ENCODE results near the gene SHKBP1. TPM values are rescaled to one million over a fixed set of nuclear protein-coding genes. Genes with fewer than 3 reads are reported as not detected.
A peak's percentile ranks its signal among the peaks of the same experiment; 100 is the strongest.

SHKBP1 gene
- total and polyA plus RNA-seq, 9 of the 15 experiments (the other 6 are each of a cell fraction or from before 2014, with no cell fraction given): 1.2 to 58.1 (median 22.3) TPM

GRCh38 chr19:40599331-40599901 lies 22.7 kb downstream of the SHKBP1 start (continued):
- TF ChIP-seq, protein P1, sequence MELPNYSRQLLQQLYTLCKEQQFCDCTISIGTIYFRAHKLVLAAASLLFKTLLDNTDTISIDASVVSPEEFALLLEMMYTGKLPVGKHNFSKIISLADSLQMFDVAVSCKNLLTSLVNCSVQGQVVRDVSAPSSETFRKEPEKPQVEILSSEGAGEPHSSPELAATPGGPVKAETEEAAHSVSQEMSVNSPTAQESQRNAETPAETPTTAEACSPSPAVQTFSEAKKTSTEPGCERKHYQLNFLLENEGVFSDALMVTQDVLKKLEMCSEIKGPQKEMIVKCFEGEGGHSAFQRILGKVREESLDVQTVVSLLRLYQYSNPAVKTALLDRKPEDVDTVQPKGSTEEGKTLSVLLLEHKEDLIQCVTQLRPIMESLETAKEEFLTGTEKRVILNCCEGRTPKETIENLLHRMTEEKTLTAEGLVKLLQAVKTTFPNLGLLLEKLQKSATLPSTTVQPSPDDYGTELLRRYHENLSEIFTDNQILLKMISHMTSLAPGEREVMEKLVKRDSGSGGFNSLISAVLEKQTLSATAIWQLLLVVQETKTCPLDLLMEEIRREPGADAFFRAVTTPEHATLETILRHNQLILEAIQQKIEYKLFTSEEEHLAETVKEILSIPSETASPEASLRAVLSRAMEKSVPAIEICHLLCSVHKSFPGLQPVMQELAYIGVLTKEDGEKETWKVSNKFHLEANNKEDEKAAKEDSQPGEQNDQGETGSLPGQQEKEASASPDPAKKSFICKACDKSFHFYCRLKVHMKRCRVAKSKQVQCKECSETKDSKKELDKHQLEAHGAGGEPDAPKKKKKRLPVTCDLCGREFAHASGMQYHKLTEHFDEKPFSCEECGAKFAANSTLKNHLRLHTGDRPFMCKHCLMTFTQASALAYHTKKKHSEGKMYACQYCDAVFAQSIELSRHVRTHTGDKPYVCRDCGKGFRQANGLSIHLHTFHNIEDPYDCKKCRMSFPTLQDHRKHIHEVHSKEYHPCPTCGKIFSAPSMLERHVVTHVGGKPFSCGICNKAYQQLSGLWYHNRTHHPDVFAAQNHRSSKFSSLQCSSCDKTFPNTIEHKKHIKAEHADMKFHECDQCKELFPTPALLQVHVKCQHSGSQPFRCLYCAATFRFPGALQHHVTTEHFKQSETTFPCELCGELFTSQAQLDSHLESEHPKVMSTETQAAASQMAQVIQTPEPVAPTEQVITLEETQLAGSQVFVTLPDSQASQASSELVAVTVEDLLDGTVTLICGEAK (IDR thresholded peaks at IDR 0.05): 0 out of 2 replicates have a peak, but pooled peaks have one; percentile 42
- TF ChIP-seq, protein P1 (CRISPR knock-in tag; IDR thresholded peaks at IDR 0.05): no peak
- TF ChIP-seq ZNF507 (tag; conservative IDR thresholded peaks at IDR 0.05) (no peak), SAFB2 (IDR thresholded peaks at IDR 0.05; ENCODE audit: borderline replicate concordance, low read depth, low read length, severe bottlenecking) (no peak), SIN3B (IDR thresholded peaks at IDR 0.05; ENCODE audit: low read depth) (no peak), KDM4B (IDR thresholded peaks at IDR 0.05; ENCODE audit: borderline replicate concordance in 2 of 2, low read depth in 1 of 2) (no peak), ZNF324 (CRISPR knock-in tag; IDR thresholded peaks at IDR 0.05) (no peak), LEF1 (IDR thresholded peaks at IDR 0.05) (0 out of 2 replicates have a peak, but pooled peaks have one; percentile 16), TEAD1 (CRISPR knock-in tag; IDR thresholded peaks at IDR 0.05) (no peak), STAT5A (IDR thresholded peaks at IDR 0.05; ENCODE audit: borderline replicate concordance, low read length) (no peak), PBX2 (CRISPR knock-in tag; IDR thresholded peaks at IDR 0.05; ENCODE audit: low read depth) (no peak), PBX2 (tag; conservative IDR thresholded peaks at IDR 0.05; ENCODE audit: low read depth) (no peak), YY1 (IDR thresholded peaks at IDR 0.05; ENCODE audit: borderline replicate concordance in 1 of 3, control insufficient read depth in 1 of 3, extremely low read depth in 1 of 3, insufficient read depth in 3 of 3, insufficient read length in 1 of 3, insufficient replicate concordance in 2 of 3, low read depth in 1 of 3, low read length in 2 of 3) (no peak)
- TF ChIP-seq, protein P2, sequence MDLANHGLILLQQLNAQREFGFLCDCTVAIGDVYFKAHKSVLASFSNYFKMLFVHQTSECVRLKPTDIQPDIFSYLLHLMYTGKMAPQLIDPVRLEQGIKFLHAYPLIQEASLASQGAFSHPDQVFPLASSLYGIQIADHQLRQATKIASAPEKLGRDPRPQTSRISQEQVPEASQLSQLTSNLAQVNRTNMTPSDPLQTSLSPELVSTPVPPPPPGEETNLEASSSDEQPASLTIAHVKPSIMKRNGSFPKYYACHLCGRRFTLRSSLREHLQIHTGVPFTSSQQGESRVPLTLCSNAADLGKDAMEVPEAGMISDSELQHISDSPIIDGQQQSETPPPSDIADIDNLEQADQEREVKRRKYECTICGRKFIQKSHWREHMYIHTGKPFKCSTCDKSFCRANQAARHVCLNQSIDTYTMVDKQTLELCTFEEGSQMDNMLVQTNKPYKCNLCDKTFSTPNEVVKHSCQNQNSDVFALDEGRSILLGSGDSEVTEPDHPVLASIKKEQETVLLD (IDR thresholded peaks at IDR 0.05): peak; percentile 66; the same call in 1 of the 2 replicates

All from K562 (cell line).